Body of pancreas (tissue), 4 donors: ENCODE measurements around the gene STX8.

ENCODE experiments used
- POLR2A ChIP-seq, 3 donors: fragments of 450-650 bp; IDR thresholded peaks; one replicate each; pipeline ENCODE4 v1.6.1; 2016; ENCODE audit warnings: antibody characterized with exemption in 3 of 3, mild to moderate bottlenecking in 2 of 3
- TF ChIP-seq, protein P1 (sequence below), 7 experiments: fragments of 450-650 bp in 4 of 7; fragments of 200-600 bp in 3 of 7; sonication (generic) in 3 of 7; IDR thresholded peaks; one replicate each; pipeline ENCODE4 v1.5.1; 2016 to 2019; ENCODE audit warnings: antibody characterized with exemption in 7 of 7

- TF ChIP-seq, protein P1, sequence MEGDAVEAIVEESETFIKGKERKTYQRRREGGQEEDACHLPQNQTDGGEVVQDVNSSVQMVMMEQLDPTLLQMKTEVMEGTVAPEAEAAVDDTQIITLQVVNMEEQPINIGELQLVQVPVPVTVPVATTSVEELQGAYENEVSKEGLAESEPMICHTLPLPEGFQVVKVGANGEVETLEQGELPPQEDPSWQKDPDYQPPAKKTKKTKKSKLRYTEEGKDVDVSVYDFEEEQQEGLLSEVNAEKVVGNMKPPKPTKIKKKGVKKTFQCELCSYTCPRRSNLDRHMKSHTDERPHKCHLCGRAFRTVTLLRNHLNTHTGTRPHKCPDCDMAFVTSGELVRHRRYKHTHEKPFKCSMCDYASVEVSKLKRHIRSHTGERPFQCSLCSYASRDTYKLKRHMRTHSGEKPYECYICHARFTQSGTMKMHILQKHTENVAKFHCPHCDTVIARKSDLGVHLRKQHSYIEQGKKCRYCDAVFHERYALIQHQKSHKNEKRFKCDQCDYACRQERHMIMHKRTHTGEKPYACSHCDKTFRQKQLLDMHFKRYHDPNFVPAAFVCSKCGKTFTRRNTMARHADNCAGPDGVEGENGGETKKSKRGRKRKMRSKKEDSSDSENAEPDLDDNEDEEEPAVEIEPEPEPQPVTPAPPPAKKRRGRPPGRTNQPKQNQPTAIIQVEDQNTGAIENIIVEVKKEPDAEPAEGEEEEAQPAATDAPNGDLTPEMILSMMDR (IDR thresholded peaks at IDR 0.05), result no peak
- no peak for TF ChIP-seq POLR2A (IDR thresholded peaks at IDR 0.05)
These were observed 229.2 kb downstream of the STX8 start for GRCh38 chr17:9346296-9346926.
